Activated naive CD4-positive, alpha-beta T cell treated with anti-CD3 and anti-CD28 coated beads, Interleukin-2, amount 10 ng/mL, durations not matched to agents 7 days and 5 days (primary cell): ENCODE data around the gene ELOVL3.
"Not testable (repeated sequence)": the region's sequence is repeated elsewhere in the genome, so short reads cannot be mapped to it uniquely, and the experiment has no call there.

Source experiments
- CTCF ChIA-PET: fragments of 350-600 bp; sonication (Branson Sonifier 250); formaldehyde crosslinking; loops from one replicate; lab custom pipeline; 2021; ENCODE audit warnings: antibody characterized with exemption; lab: Charles Lee
- DNase-seq: peaks from one replicate; pipeline ENCODE4 v3.0.0-alpha.2; 2020
- H3K27ac Mint-ChIP-seq: one replicate; pipeline ENCODE4 v1.8.0; 2021; ENCODE audit warnings: mild to moderate bottlenecking, moderate library complexity, mixed read lengths
- H3K27me3 Mint-ChIP-seq: one replicate; pipeline ENCODE4 v1.8.0; 2021; ENCODE audit warnings: mild to moderate bottlenecking, mixed read lengths
- H3K36me3 Mint-ChIP-seq: one replicate; pipeline ENCODE4 v1.8.0; 2021; ENCODE audit warnings: mixed read lengths
- H3K4me1 Mint-ChIP-seq: one replicate; pipeline ENCODE4 v1.8.0; 2021; ENCODE audit warnings: mixed read lengths
- H3K4me3 Mint-ChIP-seq: one replicate; pipeline ENCODE4 v1.8.0; 2021; ENCODE audit warnings: mild to moderate bottlenecking, moderate library complexity, mixed read lengths
- H3K9me3 Mint-ChIP-seq: one replicate; pipeline ENCODE4 v1.8.0; 2021; ENCODE audit warnings: mixed read lengths

Gene ELOVL3

GRCh38 chr10:102225646-102226541, at the start of gene ELOVL3:
Gene ELOVL3 (plus strand): TSS chr10:102226299. CDS start chr10:102226549, 250 bp downstream.
- peaks cover 25% of the 10 kb centered on the region for H3K4me1 Mint-ChIP-seq
- H3K27me3 Mint-ChIP-seq = peaks cover 72% of the 10 kb centered on the region
- CTCF ChIA-PET = interaction anchor here (0.8 to 17.6 kb wide), 8 partner anchors 14 to 438 kb away, joined by 3 to 693 read pairs (median 4); partner anchors contain the start of gene NFKB2
- no peaks in the 10 kb centered on the region for H3K9me3 Mint-ChIP-seq
- H3K4me3 Mint-ChIP-seq = peak within 1 kb of the TSS; percentile 38
- no peak within 1 kb of the TSS for H3K27ac Mint-ChIP-seq
- peak; percentile 93 for DNase-seq
- no peaks in the 10 kb centered on the region for H3K36me3 Mint-ChIP-seq

GRCh38 chr10:102184606-102185005, 41.5 kb upstream of the ELOVL3 start:
- Mint-ChIP-seq H3K4me3 (no peak overlapping the region), H3K27me3 (no peaks in the 10 kb centered on the region), H3K4me1 (peaks cover 16% of the 10 kb centered on the region), H3K36me3 (peaks cover 2% of the 10 kb centered on the region), H3K9me3 (peaks cover 14% of the 10 kb centered on the region), H3K27ac (no peak overlapping the region)
- DNase-seq = no peak
- CTCF ChIA-PET = no interaction called here

GRCh38 chr10:102185272-102185671, 40.8 kb upstream of the ELOVL3 start:
- CTCF ChIA-PET = interaction anchor here (1.0 to 2.0 kb wide), 2 partner anchors 46 to 344 kb away, joined by 3 to 7 read pairs; no protein-coding TSS in a partner anchor
- H3K36me3 Mint-ChIP-seq = peaks cover 2% of the 10 kb centered on the region
- no peak for DNase-seq
- H3K27ac Mint-ChIP-seq = no peak overlapping the region
- no peaks in the 10 kb centered on the region for H3K27me3 Mint-ChIP-seq
- H3K4me3 Mint-ChIP-seq = no peak overlapping the region
- peaks cover 22% of the 10 kb centered on the region for H3K4me1 Mint-ChIP-seq
- H3K9me3 Mint-ChIP-seq = peaks cover 14% of the 10 kb centered on the region

- Mint-ChIP-seq H3K4me3 (no peak overlapping the region), H3K9me3 (peaks cover 14% of the 10 kb centered on the region), H3K27me3 (no peaks in the 10 kb centered on the region), H3K27ac (no peak overlapping the region), H3K4me1 (peaks cover 22% of the 10 kb centered on the region), H3K36me3 (peaks cover 2% of the 10 kb centered on the region)
- DNase-seq = no peak
- CTCF ChIA-PET = interaction anchor here (1.0 to 2.0 kb wide), 2 partner anchors 45 to 345 kb away, joined by 3 to 7 read pairs; no protein-coding TSS in a partner anchor
These were observed 40.1 kb upstream of the ELOVL3 start for GRCh38 chr10:102185811-102186527.

GRCh38 chr10:102188298-102188940, 37.7 kb upstream of the ELOVL3 start:
- Mint-ChIP-seq H3K27ac (peak overlapping the region; percentile 92), H3K4me3 (no peak overlapping the region), H3K36me3 (peaks cover 10% of the 10 kb centered on the region), H3K9me3 (peaks cover 33% of the 10 kb centered on the region), H3K4me1 (peaks cover 22% of the 10 kb centered on the region), H3K27me3 (no peaks in the 10 kb centered on the region)
- CTCF ChIA-PET = interaction anchor here (0.9 to 3.4 kb wide), 5 partner anchors 17 to 211 kb away, joined by 3 to 26 read pairs (median 3); no protein-coding TSS in a partner anchor
- no peak for DNase-seq

- H3K4me3 Mint-ChIP-seq = peak overlapping the region; percentile 21
- H3K27me3 Mint-ChIP-seq = not testable (repeated sequence)
- peak overlapping the region; percentile 92 for H3K27ac Mint-ChIP-seq
- CTCF ChIA-PET = interaction anchor here (0.9 to 3.4 kb wide), 5 partner anchors 17 to 210 kb away, joined by 3 to 26 read pairs (median 3); no protein-coding TSS in a partner anchor
- peaks cover 22% of the 10 kb centered on the region for H3K4me1 Mint-ChIP-seq
- peaks cover 10% of the 10 kb centered on the region for H3K36me3 Mint-ChIP-seq
- H3K9me3 Mint-ChIP-seq = peaks cover 33% of the 10 kb centered on the region
- DNase-seq = peak; percentile 58
These were observed 36.9 kb upstream of the ELOVL3 start for GRCh38 chr10:102188941-102189898.

GRCh38 chr10:102191956-102192355, 34.1 kb upstream of the ELOVL3 start:
- H3K4me3 Mint-ChIP-seq = no peak overlapping the region
- peaks cover 19% of the 10 kb centered on the region for H3K9me3 Mint-ChIP-seq
- no peak overlapping the region for H3K27ac Mint-ChIP-seq
- peaks cover 8% of the 10 kb centered on the region for H3K36me3 Mint-ChIP-seq
- peaks cover 22% of the 10 kb centered on the region for H3K4me1 Mint-ChIP-seq
- peaks cover 7% of the 10 kb centered on the region for H3K27me3 Mint-ChIP-seq
- no peak for DNase-seq
- CTCF ChIA-PET = interaction anchor here (1.4 kb wide), 1 partner anchor 22 kb away, joined by 5 read pairs; no protein-coding TSS in a partner anchor

GRCh38 chr10:102195296-102195870, 30.7 kb upstream of the ELOVL3 start:
- Mint-ChIP-seq H3K4me3 (no peak overlapping the region), H3K27ac (no peak overlapping the region), H3K4me1 (no peaks in the 10 kb centered on the region), H3K9me3 (peaks cover 19% of the 10 kb centered on the region), H3K27me3 (peaks cover 11% of the 10 kb centered on the region), H3K36me3 (peaks cover 8% of the 10 kb centered on the region)
- DNase-seq = no peak
- CTCF ChIA-PET = no interaction called here

- H3K9me3 Mint-ChIP-seq = peaks cover 13% of the 10 kb centered on the region
- no peak for DNase-seq
- no peaks in the 10 kb centered on the region for H3K4me1 Mint-ChIP-seq
- peaks cover 11% of the 10 kb centered on the region for H3K27me3 Mint-ChIP-seq
- H3K36me3 Mint-ChIP-seq = peaks cover 3% of the 10 kb centered on the region
- no peak overlapping the region for H3K4me3 Mint-ChIP-seq
- CTCF ChIA-PET = no interaction called here
- no peak overlapping the region for H3K27ac Mint-ChIP-seq
These were observed 29.2 kb upstream of the ELOVL3 start for GRCh38 chr10:102196893-102197292.

GRCh38 chr10:102198027-102198426, 28.1 kb upstream of the ELOVL3 start:
- CTCF ChIA-PET = no interaction called here
- H3K36me3 Mint-ChIP-seq = no peaks in the 10 kb centered on the region
- H3K9me3 Mint-ChIP-seq = peaks cover 3% of the 10 kb centered on the region
- H3K4me1 Mint-ChIP-seq = peaks cover 6% of the 10 kb centered on the region
- H3K27ac Mint-ChIP-seq = no peak overlapping the region
- DNase-seq = no peak
- H3K4me3 Mint-ChIP-seq = no peak overlapping the region
- H3K27me3 Mint-ChIP-seq = peaks cover 11% of the 10 kb centered on the region

GRCh38 chr10:102200751-102201640, 25.1 kb upstream of the ELOVL3 start:
- Mint-ChIP-seq H3K4me3 (no peak overlapping the region), H3K27ac (no peak overlapping the region), H3K27me3 (peaks cover 10% of the 10 kb centered on the region), H3K36me3 (no peaks in the 10 kb centered on the region), H3K4me1 (peaks cover 7% of the 10 kb centered on the region), H3K9me3 (peaks cover 9% of the 10 kb centered on the region)
- DNase-seq = no peak
- CTCF ChIA-PET = interaction anchor here (1.0 kb wide), 1 partner anchor 31 kb away, joined by 4 read pairs; no protein-coding TSS in a partner anchor

GRCh38 chr10:102202386-102202785, 23.7 kb upstream of the ELOVL3 start:
- Mint-ChIP-seq H3K27ac (peak overlapping the region; percentile 0), H3K4me3 (no peak overlapping the region), H3K27me3 (peaks cover 6% of the 10 kb centered on the region)

More at GRCh38 chr10:102202386-102202785, 23.7 kb upstream of the ELOVL3 start:
- peaks cover 9% of the 10 kb centered on the region for H3K9me3 Mint-ChIP-seq
- CTCF ChIA-PET = no interaction called here
- DNase-seq = no peak
- peaks cover 7% of the 10 kb centered on the region for H3K4me1 Mint-ChIP-seq
- no peaks in the 10 kb centered on the region for H3K36me3 Mint-ChIP-seq
